Tibial nerve (tissue), 4 donors: ENCODE data around the gene OMP. TPM values are rescaled to one million over a fixed set of nuclear protein-coding genes. Genes with fewer than 3 reads are reported as not detected.

ENCODE experiments used
- DNase-seq, 2 donors: peaks; one replicate each; pipeline ENCODE4 v3.0.0-alpha.2; 2019; ENCODE audit warnings: low spot score in 2 of 2
- H3K27ac ChIP-seq, 4 donors: fragments of 200-600 bp; sonication (generic) in 3 of 4; one replicate each; pipeline ENCODE4 v1.5.1; 2017 to 2019; ENCODE audit warnings: mild to moderate bottlenecking in 1 of 4
- H3K27me3 ChIP-seq, 2 donors: fragments of 200-600 bp; sonication (generic) in 1 of 2; one replicate each; pipeline versions ENCODE4 v1.5.1 to v1.6.0; 2017 to 2019
- H3K36me3 ChIP-seq, 3 donors: fragments of 200-600 bp; sonication (generic); one replicate each; pipeline ENCODE4 v1.5.1; 2018 to 2019
- H3K4me1 ChIP-seq, 4 donors: fragments of 200-600 bp; sonication (generic) in 3 of 4; one replicate each; pipeline ENCODE4 v1.5.1; 2017 to 2019
- H3K4me3 ChIP-seq, 4 donors: fragments of 200-600 bp; sonication (generic) in 3 of 4; one replicate each; pipeline ENCODE4 v1.5.1; 2017 to 2019; ENCODE audit warnings: mild to moderate bottlenecking in 1 of 4, moderate library complexity in 1 of 4
- H3K9me3 ChIP-seq, 4 donors: fragments of 200-600 bp; sonication (generic) in 3 of 4; one replicate each; pipeline ENCODE4 v1.5.1; 2017 to 2019
- CTCF ChIP-seq, 5 experiments: fragments of 200-600 bp in 3 of 5; fragments of 450-650 bp in 2 of 5; sonication (generic) in 3 of 5; IDR thresholded peaks; one replicate each; pipeline ENCODE4 v1.5.1; 2016 to 2019; ENCODE audit warnings: antibody characterized with exemption in 5 of 5, mild to moderate bottlenecking in 3 of 5, moderate library complexity in 2 of 5
- EP300 ChIP-seq, 2 donors: sonication (generic); formaldehyde crosslinking; IDR thresholded peaks; one replicate each; pipeline ENCODE4 v1.6.1; 2017; ENCODE audit warnings: antibody characterized with exemption in 2 of 2, mild to moderate bottlenecking in 1 of 2
- POLR2A ChIP-seq, 2 donors: fragments of 450-650 bp; IDR thresholded peaks; one replicate each; pipeline ENCODE4 v1.6.1; 2017; ENCODE audit warnings: antibody characterized with exemption in 2 of 2, mild to moderate bottlenecking in 2 of 2, moderate library complexity in 2 of 2
- WGBS, 2 donors: methylation state at CpG; one replicate each; pipeline ENCODE4 v1.1.5; 2018; 5-methylcytosine and 5-hydroxymethylcytosine counted together
- total RNA-seq, 4 donors: library from RNA; depleted of rRNA; stranded (reverse); fragments of >200 nt; gene quantifications; one replicate each; pipeline ENCODE4 v1.1.0, GENCODE V29; 2016

Gene OMP
- 1 to 10 TPM in 1 of 4 donors, not detected in 3; 9.9 TPM for total RNA-seq

GRCh38 chr11:77102246-77103210 is at the start of gene OMP:
TSS of gene OMP (plus strand) at chr11:77102840. CDS start at chr11:77102840, 0 bp downstream.
- DNase-seq = no peak

GRCh38 chr11:77053217-77054015 is 49.2 kb upstream of the OMP start:
- Histone ChIP-seq H3K36me3 (no peaks in the 10 kb centered on the region), H3K27me3 (no peaks in the 10 kb centered on the region), H3K9me3 (peaks cover 0 to 16% (median 0%) of the 10 kb centered on the region in 4 donors), H3K4me3 (no peak overlapping the region), H3K27ac (no peak overlapping the region), H3K4me1 (no peaks in the 10 kb centered on the region)
- DNase-seq = no peak
- TF ChIP-seq CTCF (IDR thresholded peaks at IDR 0.05) (no peak), EP300 (IDR thresholded peaks at IDR 0.05) (no peak), POLR2A (IDR thresholded peaks at IDR 0.05) (no peak)
- WGBS, 2 donors = 77 to 83% methylated on average over 14 of the region's 14 CpGs

More at GRCh38 chr11:77102246-77103210, at the start of gene OMP:
- Histone ChIP-seq H3K36me3 (peaks cover 0 to 26% (median 0%) of the 10 kb centered on the region in 3 donors), H3K9me3 (no peaks in the 10 kb centered on the region), H3K27ac (no peak within 1 kb of the TSS), H3K27me3 (no peaks in the 10 kb centered on the region), H3K4me3 (no peak within 1 kb of the TSS), H3K4me1 (peaks cover 0 to 19% (median 9%) of the 10 kb centered on the region in 4 donors)
- WGBS, 2 donors = 92 to 94% methylated on average over 32 to 37 of the region's 37 CpGs
- TF ChIP-seq EP300 (IDR thresholded peaks at IDR 0.05) (no peak), CTCF (IDR thresholded peaks at IDR 0.05) (no peak)

- no peak for DNase-seq
- H3K9me3 ChIP-seq = peaks cover 0 to 16% (median 0%) of the 10 kb centered on the region in 4 donors
- TF ChIP-seq EP300 (IDR thresholded peaks at IDR 0.05) (no peak), POLR2A (IDR thresholded peaks at IDR 0.05) (no peak), CTCF (IDR thresholded peaks at IDR 0.05) (no peak)
- H3K4me1 ChIP-seq = no peaks in the 10 kb centered on the region
- H3K27me3 ChIP-seq = no peaks in the 10 kb centered on the region
- WGBS, 2 donors = 53 to 61% methylated on average over 1 of the region's 1 CpG
- no peak overlapping the region for H3K4me3 ChIP-seq
- H3K36me3 ChIP-seq = no peaks in the 10 kb centered on the region
- no peak overlapping the region for H3K27ac ChIP-seq
These were observed 48.6 kb upstream of the OMP start for GRCh38 chr11:77054084-77054483.

GRCh38 chr11:77055101-77055561 is 47.5 kb upstream of the OMP start:
- WGBS, 2 donors = 47 to 50% methylated on average over 2 of the region's 2 CpGs
- no peak overlapping the region for H3K4me3 ChIP-seq
- H3K27me3 ChIP-seq = no peaks in the 10 kb centered on the region
- TF ChIP-seq CTCF (IDR thresholded peaks at IDR 0.05) = no peak
- TF ChIP-seq POLR2A (IDR thresholded peaks at IDR 0.05) = no peak
- TF ChIP-seq EP300 (IDR thresholded peaks at IDR 0.05) = no peak
- peak overlapping the region in 1 of 4 donors; percentile 25 for H3K27ac ChIP-seq
- DNase-seq = no peak
- H3K4me1 ChIP-seq = no peaks in the 10 kb centered on the region
- H3K36me3 ChIP-seq = no peaks in the 10 kb centered on the region
- H3K9me3 ChIP-seq = peaks cover 0 to 16% (median 0%) of the 10 kb centered on the region in 4 donors
